ENCODE results near the gene GADD45G.
A peak's percentile ranks its signal among the peaks of the same experiment; 100 is the strongest.

The GADD45G gene, protein sequence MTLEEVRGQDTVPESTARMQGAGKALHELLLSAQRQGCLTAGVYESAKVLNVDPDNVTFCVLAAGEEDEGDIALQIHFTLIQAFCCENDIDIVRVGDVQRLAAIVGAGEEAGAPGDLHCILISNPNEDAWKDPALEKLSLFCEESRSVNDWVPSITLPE

DNA sequence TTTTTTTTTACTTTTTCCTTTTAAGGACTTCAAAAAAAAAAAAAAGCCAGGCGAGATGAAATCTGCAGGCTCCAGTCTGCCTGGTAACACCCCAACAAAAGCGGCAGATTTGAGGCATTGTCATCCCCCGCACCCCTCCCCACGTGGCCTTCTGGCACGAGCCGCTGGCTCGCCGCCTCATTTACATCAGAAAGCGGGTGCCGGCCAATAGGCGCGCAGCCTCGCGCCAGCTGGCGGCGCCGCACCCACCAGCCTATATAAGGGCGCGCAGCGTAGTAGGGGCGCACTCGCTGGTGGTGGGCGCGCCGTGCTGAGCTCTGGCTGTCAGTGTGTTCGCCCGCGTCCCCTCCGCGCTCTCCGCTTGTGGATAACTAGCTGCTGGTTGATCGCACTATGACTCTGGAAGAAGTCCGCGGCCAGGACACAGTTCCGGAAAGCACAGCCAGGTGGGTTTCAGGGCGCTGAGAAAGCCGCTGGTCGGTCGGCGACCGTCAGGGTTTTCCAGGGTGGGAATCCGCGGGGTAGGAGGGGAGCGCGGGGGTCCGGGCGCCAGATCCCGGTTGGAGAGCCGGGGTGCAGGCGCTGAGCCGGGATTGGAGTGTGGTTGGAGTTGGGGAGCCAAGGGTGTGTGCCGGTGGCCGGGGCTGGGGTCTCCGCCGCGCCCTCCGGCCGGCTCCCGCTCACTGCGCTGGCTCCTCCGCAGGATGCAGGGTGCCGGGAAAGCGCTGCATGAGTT, at the start of gene GADD45G:
GADD45G (plus strand) TSS at position 284 of the 736 bp plus-strand sequence; CDS start at position 394, 110 bp downstream.
- peak; percentile 43 for DNase-seq (ENCODE audit: low spot score)

DNA sequence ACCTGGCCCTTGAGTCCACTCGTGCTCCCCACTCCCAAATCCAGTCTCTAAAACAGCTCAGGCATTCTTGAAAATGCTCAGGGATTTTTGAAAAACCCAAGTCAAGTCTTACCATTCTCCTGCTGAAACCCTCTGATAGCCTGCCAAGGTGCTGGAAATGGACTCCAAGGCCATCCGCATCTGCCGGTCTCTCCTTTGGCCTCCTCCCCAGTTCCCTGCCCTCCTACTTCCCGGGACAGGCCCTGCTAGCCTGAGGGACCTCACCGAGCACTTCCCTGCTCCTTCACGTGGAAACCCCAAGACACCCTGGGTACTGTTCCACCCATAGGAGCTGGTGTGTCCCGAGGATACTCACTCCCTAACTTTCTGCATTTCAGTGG, 49.8 kb upstream of the GADD45G start:
- no peak for DNase-seq (ENCODE audit: low spot score)

DNA sequence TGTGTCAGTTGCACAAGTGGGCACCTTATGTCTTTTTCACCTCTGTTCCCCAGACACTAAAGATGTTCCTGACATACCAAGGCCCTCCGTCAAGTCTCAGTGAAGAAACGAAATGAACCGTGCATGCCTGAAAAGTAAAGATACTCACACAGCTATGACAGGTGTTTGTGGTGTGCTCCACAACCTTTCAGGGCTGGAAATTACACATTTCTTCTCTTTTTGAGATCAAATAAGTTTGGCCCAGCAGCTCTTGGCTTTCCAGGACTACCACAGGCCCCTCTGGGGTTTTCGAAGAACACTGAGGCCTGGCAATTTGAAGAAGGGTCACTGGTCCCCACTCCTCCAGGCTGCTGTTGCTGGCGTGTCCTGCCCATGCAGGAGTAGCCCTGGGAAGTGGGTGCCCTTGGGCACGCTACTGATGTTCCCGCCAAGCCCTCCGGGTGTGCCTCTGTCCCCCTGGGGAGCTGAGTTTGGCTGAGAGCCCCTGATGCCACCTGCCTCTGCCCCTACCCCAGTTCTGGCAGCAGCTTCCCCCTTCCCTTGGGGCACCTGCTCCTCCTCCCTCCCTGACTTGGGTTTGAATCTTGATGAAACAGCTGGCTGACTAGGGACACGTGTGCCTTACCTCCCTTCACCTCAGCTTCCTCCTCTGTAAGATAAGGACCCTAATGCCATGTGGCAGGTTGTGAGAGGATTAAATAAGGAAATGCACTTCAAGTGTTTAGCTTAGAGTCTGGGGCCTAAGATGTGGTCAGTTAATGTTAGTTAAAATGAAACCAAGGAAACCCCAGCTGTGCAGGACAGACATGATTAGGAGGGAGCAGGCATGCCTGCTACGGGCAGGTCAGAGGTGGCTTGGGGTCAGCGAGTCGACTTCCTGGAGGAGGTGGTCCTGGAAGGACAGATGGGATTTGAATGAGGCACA, 49.1 kb upstream of the GADD45G start:
- no peak for DNase-seq (ENCODE audit: low spot score)

DNA sequence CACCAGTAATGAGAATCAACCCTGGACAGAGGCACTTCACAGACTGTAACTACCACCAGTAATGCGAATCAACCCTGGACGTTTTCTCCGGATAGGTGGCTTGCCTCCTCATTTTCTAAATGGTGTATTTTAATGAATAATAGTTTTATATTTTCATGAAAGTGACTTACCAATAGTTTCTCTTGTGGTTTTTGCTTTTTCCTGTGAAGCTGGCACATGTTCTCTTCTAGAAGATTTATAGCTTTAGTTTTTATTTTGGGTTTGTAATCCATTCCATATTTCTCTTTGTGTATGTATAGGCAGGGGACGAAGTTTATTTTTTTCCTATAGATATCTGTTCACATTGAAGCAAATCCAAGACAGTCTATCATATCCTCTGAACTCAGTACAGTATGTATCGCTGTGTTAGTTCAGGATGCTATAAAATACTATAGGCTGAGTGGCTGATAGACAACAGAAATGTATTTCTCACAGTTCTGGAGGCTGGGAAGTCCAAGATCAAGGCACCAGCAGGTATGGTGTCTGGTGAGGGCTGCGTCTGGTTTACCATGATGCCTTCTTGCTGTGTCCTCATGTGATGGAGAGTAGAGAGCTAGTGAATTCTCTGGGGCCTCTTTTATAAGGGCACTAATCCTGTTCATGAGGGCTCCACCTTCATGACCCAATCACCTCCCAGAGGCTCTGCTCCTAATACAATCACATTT, 46.5 kb upstream of the GADD45G start:
- no peak for DNase-seq (ENCODE audit: low spot score)

DNA sequence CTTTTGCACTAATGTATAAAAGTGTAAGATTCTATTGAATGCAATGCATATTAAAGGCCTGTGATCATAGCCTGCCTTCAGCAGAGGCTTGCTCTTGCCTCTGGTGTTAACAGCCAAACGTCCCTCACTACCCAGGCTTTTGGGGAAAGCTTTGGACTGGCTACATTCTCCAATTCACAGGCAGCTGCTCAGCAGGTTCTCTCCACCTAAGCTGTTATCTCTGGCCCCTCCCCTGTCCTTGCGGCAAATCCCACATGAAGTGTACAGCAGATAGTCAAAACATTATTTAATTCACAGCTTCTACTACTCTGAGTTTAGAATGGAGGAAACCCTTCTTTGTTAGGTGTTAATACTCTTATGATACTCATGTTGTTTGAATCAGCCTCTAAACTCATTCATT, 45.9 kb upstream of the GADD45G start:
- no peak for DNase-seq (ENCODE audit: low spot score)

DNA sequence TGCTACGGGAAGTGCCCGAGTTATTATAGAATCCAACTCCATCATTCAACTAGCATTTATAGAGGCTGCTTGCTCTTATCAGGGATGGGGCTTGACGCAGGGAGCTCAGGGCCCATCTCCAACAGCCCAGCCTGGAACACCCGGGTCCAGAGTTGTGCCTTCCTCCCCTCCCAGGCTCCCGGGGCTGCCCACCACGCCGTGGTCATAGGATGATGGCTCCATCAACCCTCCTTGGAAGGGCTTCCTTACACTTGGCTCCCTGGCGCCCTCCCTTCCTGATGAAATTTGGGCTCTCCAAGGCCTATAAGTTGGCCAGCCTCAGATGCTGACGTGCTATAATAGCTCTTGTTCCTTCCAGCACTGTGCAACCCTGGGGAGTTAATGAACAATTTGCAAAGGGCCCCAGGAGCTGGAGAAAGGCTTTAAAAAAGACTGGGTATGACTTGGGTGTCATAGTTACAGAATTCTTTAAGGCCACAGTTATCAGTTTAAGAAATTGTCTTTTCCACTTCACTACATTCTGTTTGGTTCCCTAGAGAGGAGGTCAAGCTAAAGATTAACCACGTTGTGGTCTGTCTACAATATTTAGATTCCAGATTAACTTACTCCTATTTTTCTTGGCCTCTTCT, 42.5 kb upstream of the GADD45G start:
- DNase-seq (ENCODE audit: low spot score), result no peak

DNA sequence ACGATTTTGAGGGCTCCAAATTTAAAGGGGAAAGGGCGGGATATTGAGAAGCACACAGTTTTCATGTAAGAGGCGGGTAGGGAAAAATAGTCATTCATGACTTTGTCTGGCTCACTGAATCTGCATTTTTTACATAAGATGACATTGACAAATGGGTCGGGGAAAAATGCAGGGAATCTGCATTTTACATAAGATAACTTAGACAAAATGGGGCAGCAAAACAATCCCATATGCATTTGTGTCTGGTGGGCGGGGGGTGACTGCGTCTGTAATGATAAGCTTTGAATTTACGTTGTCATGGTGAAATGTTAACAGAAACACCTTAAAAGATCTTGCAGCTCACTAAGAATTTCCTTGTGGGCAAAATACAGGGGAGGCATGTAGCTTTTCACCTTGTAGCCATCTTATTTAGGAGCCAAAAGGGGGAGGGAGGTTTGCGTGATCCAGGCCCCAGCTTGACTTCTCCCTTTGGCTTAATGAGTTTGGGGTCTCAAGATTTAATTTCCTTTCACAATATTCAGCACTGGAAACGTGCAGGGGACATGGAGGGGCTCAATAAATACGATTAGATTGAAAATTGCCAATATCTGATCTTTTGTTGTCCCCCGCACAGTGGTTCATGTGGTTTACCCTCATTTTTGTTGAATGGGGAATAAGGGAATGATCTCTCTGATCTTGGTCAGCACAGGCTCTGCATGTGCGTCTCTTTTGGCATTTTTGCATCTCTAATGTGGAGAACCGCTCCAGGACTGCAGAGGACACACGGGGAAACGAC, 41.1 kb upstream of the GADD45G start:
- DNase-seq (ENCODE audit: low spot score), result no peak

DNA sequence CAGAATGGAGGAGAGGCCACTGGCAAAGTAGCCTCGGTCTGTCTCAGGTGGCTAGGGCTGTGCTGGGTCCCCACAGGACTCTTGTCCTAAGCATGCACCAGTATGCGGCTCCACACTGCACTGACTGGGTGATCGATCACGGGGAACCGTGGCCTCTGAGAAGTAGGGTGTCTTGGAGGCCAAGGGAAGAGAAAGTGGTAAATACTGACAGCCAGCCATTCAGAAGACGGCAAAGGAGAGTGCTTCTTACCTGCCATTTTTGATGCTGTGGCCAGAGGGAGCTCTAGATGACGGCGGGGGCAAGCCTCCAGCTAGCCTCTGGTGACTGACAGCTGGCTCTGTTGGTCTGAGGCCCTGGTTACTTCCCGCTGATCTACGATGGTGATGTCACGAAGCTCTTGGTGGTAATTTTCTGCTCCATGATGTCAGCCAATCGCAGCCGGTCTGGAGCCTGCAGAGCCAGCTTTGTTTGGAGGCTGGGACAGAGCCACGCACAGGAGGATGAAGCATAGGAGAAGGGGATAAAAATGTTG, 40.4 kb upstream of the GADD45G start:
- DNase-seq (ENCODE audit: low spot score), result no peak

DNA sequence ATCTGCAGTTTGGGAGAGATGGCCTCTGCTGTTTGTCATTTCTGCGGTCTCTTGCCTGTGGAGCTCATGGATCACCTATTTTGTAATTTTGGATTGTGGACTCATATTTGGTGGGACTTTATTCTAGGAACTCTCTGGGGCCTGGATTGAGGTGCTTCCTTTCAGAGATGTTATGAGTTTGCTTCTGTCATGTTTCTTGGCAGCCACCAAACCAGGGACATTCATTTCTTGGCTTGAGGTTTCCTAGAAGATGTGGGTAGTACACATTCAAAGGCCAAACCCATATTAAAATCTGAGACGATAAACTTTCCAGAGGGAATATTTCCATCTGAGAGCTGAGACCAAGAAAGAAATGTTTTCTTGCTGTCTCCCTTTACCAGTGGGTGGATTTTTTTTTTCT, 37.2 kb upstream of the GADD45G start:
- no peak for DNase-seq (ENCODE audit: low spot score)

DNA sequence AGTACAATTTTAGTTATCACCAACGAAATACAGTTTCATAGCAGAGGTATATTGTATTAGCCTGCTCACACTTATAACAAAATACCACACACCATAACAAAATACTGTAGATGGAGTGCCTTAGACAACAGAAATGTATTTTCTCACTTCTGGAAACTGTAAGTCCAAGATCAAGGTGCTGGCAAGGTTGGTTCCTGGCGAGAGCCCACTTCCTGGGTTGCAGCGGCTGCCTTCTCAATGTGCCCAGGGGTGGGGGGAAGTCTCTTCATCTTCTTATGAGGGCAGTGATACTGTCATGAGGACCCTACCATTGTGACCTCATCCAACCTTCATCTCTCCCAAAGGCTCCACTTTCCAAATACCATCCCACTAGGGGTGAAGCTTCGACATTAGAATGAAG, 30.5 kb upstream of the GADD45G start:
- DNase-seq (ENCODE audit: low spot score), result no peak

DNA sequence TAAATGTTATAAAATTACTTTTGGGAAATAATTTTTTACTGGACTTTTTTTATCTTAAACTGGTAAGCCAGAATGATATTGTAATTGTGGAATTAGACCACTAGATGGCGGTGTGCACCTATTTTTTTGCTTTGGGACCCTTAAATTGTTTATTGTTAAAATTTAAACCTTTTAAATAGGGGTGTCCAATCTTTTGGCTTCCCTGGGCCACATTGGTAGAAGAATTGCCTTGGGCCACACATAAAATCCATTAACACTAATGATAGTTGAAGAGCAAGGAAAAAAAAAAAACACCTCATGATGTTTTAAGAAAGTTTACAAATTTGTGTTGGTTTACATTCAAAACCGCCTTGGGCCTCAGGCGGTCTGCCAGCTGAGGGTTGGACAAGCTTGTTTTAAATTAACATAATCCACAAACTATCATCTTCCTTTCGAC, 28.4 kb upstream of the GADD45G start:
- peak; percentile 20 for DNase-seq (ENCODE audit: low spot score)

DNA sequence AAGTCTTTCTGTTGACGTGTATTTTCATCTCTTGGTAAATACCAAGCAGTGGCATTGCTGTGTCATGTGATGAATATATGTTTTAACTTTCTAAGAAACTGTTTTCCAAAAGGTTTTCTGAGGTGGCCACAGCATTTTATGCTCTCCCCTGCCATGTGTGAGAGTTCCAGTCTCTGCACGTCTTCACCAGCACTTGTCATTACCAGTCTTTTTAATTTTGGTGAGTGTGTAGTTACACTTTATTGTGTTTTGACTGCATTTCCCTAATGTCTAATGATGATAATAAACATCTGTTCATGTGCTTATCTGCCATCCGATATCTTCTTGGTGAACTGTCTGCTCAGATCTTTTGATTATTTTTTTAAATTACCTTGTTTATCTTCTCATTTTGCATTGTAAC, 27.4 kb upstream of the GADD45G start:
- no peak for DNase-seq (ENCODE audit: low spot score)

DNA sequence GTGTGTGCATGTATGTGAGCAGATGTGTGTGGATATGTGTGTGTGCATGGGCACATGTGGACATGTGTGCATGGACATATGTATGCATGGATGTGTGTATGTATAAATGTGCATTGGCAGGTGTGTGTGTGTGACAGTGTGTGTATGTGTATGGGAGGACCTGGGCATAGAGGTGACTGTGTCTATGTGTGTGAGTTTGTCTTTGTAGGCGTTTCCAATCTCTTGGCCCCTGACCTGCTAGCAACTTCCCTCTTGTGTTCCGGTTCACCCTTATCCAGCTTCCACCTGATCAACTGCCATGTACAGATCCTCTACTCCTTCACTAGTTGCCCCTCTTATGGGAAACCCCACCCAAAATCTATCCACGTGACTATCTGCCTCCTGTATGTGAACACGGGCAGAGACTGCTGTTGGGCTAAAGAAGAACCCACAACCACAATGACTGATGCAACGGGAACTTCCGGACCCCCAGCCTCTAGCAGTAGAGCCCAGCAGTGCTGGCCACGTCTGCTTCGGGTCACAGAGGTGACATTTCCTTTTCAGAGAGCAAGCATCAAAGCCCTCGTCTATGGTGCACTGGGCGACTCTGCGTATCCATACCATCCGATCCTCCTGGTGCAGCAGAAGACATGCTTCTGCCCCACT, 24.9 kb upstream of the GADD45G start:
- DNase-seq (ENCODE audit: low spot score), result no peak

DNA sequence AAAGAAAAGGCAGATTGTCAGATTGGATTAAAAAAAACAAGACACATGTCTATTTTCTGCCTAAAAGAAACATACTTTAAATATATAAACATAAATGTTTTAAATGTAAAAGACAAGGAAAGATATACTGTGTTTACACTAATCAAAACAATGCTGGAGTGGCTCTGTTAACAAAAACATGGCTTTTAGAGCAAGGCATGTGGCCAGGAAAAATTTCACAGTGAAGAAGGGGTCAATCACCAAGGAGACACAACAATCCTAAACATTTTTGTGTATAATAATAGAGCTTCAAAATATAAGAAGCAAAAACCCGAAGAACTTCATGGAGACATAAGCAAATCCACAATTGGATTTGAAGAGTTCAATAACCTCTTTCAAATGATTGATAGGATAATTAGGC, 18.5 kb upstream of the GADD45G start:
- DNase-seq (ENCODE audit: low spot score), result no peak

DNA sequence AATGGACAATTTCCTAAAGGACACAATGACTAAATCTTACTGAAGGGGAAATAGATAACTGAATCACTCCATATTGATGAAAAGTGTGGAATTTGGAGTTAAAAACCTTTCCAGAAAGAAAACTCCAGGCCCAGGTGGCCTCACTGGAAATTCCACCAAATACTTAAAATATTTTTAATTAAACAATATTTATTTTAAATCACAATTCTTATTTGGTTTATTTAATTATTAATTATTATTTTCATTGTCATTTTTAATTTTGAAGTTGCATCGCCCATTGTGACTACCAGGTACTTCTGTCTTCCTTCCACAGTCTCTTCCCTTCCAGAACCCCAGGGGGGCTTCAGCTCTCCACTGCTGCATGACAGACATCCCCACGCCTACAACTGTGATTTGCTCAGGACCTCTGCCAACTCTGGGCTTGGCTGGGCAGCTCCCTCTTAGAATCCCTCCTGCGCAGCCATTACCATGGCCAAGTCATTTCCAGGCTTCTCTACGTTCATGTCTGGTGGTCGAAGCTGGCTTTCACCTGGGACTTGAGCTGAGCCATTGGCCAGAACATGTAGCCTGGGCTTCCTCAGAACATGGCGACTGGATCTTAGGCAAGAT, 16.4 kb upstream of the GADD45G start:
- no peak for DNase-seq (ENCODE audit: low spot score)

DNA sequence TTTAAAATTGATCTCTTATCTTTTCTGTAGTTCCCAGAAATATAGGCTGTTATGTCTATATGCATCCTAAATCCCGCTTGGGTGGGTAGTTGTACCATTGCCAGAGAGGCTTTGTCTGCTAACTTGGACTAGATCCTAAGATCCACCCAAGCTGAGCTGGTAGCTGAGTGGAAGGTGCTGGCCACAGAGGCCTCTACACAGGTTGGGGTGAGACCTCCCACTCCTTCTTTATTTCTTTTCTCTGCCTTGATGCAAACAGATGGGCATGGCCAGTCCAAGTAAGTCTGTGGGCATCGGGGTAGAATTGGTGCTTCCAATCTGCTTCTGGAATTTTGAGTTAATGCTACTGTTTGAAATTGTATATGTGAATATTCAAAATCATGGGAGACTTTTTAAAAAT, 14.4 kb upstream of the GADD45G start:
- no peak for DNase-seq (ENCODE audit: low spot score)

DNA sequence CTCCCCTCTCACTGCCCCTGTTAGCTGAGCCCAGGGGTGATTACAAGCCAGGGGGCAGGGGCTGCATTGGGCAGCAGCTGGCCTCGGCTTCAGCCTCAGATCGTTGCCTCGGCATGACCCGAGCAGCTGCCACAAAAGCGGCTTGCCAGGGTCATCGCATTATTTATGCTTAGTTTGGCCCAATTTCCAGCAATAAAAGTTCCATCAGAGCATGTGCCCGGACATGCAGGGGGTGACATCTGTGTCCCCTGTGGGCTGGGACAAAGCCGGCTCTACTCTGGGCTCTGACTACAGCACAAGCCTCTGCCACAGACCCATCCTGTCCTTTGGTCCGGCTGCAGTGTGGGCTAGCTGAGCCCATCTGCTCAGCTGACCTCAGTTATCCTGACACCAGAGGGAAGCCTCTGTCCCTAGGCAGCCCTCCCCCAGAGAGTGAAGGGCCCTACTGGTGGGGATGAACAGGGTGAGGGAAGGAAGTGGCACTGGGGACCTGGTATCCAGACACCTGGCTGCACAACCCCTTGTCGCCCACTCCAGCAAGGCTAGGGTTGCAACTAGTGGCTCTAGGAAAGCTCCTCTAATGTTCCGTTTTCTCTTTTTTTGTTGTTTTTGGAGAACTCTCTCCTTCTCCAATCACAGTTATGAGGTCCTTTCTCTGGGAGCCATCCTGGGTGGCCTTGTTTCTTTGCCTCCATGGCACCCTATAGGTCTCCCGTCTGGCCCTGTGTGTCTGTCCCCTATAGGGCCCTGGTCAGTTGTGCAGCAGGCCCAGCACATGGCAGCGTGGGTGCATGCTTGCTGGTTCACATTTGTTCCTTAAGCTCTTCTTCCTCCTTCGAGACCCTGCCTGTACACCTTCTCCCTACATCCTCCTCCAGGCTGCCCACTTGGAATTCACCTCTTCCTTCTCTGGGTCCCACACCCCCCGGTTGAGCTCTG, 13.3 kb upstream of the GADD45G start:
- no peak for DNase-seq (ENCODE audit: low spot score)

DNA sequence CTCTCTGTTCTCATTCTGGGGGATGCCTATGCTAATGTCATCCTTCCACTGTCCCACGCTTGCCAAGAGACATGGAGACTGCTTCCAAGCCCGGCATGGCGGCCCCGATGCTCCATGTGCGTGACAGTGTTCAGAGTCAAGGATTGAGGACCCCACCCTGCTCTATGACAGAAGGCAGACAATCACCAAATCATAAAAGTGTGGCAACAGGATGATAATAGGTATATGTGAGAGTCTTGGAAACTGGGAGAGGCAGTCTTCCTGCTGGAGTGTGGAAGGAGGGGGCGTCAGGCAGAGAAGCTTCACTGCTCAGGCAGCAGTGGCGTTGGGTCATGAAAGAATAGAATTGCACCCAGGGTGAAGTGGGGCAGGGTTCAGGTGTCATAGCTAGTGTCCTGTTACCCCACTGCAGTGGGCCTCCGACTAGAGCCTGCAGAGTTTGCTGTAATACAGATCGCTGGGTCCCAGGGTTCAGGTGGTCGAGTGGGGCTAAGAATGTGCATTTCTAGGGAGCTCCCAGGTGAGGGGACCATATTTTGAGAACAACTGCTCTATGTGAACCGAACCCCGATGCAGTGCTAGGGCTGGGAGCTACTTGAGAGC, 12.5 kb upstream of the GADD45G start:
- DNase-seq (ENCODE audit: low spot score), result no peak

All from LoVo (cell line).